HL-60 (cell line): ENCODE measurements around the gene PTPRU.

ENCODE experiments used
- POLR2AphosphoS5 ChIP-seq: IDR thresholded peaks from 2 replicates; pipeline ENCODE4 v1.6.1; 2012; ENCODE audit warnings: low read depth
- TF ChIP-seq, protein P1 (sequence below): IDR thresholded peaks from one replicate; pipeline ENCODE4 v1.5.1; 2011; ENCODE audit warnings: low read length, control low read depth, inconsistent platforms; ENCODE audit not compliant: insufficient read depth
- TF ChIP-seq, protein P2 (sequence below): IDR thresholded peaks from 2 replicates; pipeline ENCODE4 v1.6.1; 2012; ENCODE audit warnings: low read depth; ENCODE audit not compliant: insufficient replicate concordance

DNA sequence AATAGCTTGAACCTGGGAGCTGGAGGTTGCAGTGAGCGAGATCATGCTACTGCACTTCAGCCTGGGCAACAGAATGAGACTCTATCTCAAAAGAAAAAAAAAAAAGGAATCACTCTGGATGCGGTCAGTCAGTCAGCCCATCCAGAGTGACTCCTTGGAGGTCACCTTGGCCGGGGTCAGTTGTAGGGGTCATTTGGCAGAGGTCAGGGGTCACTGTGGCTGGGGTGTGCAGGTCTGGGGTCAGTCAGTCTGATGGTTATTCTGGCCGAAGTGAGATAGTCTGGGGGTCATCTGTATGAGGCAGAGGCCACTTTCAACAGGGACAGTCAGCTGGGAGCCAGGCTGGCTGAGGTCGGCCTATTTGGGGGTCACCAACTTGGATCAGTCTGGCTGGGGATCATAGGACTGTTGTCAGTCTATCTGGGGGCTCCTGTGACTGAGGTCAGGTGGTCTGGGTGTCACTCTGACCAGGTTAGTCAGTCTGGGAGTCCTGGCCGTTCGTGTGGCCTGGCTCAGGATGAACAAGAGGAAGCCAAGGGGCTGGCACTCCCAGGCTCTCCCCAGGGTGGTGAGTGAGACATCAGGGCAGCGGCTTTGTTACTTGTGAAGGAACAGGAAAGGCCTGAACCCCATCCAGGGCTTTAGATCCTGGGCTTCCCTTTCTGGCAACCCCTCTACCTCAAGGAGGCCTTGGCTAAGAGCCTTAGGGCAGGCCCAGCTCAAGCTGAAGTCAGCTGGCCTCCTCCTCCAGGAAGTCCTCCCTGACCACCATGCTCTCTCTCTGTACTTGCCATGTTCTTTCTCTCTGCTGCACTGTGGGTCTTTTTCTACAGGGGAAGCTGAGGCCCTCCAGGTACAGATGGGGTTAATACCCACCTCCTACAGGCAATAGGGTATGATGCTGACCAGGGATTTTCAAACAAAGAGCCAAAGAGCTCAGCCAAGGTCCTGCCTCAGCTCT lies 15.1 kb downstream of the PTPRU start:
- TF ChIP-seq, protein P1, sequence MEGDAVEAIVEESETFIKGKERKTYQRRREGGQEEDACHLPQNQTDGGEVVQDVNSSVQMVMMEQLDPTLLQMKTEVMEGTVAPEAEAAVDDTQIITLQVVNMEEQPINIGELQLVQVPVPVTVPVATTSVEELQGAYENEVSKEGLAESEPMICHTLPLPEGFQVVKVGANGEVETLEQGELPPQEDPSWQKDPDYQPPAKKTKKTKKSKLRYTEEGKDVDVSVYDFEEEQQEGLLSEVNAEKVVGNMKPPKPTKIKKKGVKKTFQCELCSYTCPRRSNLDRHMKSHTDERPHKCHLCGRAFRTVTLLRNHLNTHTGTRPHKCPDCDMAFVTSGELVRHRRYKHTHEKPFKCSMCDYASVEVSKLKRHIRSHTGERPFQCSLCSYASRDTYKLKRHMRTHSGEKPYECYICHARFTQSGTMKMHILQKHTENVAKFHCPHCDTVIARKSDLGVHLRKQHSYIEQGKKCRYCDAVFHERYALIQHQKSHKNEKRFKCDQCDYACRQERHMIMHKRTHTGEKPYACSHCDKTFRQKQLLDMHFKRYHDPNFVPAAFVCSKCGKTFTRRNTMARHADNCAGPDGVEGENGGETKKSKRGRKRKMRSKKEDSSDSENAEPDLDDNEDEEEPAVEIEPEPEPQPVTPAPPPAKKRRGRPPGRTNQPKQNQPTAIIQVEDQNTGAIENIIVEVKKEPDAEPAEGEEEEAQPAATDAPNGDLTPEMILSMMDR: no peak
- TF ChIP-seq, protein P2, sequence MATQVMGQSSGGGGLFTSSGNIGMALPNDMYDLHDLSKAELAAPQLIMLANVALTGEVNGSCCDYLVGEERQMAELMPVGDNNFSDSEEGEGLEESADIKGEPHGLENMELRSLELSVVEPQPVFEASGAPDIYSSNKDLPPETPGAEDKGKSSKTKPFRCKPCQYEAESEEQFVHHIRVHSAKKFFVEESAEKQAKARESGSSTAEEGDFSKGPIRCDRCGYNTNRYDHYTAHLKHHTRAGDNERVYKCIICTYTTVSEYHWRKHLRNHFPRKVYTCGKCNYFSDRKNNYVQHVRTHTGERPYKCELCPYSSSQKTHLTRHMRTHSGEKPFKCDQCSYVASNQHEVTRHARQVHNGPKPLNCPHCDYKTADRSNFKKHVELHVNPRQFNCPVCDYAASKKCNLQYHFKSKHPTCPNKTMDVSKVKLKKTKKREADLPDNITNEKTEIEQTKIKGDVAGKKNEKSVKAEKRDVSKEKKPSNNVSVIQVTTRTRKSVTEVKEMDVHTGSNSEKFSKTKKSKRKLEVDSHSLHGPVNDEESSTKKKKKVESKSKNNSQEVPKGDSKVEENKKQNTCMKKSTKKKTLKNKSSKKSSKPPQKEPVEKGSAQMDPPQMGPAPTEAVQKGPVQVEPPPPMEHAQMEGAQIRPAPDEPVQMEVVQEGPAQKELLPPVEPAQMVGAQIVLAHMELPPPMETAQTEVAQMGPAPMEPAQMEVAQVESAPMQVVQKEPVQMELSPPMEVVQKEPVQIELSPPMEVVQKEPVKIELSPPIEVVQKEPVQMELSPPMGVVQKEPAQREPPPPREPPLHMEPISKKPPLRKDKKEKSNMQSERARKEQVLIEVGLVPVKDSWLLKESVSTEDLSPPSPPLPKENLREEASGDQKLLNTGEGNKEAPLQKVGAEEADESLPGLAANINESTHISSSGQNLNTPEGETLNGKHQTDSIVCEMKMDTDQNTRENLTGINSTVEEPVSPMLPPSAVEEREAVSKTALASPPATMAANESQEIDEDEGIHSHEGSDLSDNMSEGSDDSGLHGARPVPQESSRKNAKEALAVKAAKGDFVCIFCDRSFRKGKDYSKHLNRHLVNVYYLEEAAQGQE: no peak
- TF ChIP-seq POLR2AphosphoS5: no peak
